ACC112 (cell line): ENCODE results near the gene KCNK2.
A peak's percentile ranks its signal among the peaks of the same experiment; 100 is the strongest.

Experiments used
- H2AFZ ChIP-seq: fragments of 200-600 bp; sonication (generic); one replicate; pipeline ENCODE4 v1.6.0; 2017; ENCODE audit warnings: antibody characterized with exemption, low read length; ENCODE audit not compliant: unreplicated experiment
- H3K27ac ChIP-seq: fragments of 200-600 bp; sonication (generic); 2 replicates; pipeline ENCODE4 v1.5.1; 2014; ENCODE audit warnings: low read depth, mild to moderate bottlenecking, antibody characterized with exemption, low read length, moderate library complexity
- H3K27me3 ChIP-seq: fragments of 200-600 bp; sonication (generic); 2 replicates; pipeline ENCODE4 v1.6.1; 2014; ENCODE audit warnings: mild to moderate bottlenecking, antibody characterized with exemption, low read length, moderate library complexity, mixed read lengths; ENCODE audit not compliant: insufficient read depth
- H3K36me3 ChIP-seq: fragments of 200-600 bp; sonication (generic); 2 replicates; pipeline ENCODE4 v1.6.1; 2016; ENCODE audit warnings: mild to moderate bottlenecking, antibody characterized with exemption, low read length, moderate library complexity, mixed read lengths; ENCODE audit not compliant: insufficient read depth
- H3K4me1 ChIP-seq: fragments of 200-600 bp; sonication (generic); one replicate; pipeline ENCODE4 v1.6.1; 2016; ENCODE audit warnings: low read length, mixed read lengths; ENCODE audit not compliant: insufficient read depth, unreplicated experiment, control insufficient read depth
- H3K4me3 ChIP-seq: fragments of 200-600 bp; sonication (generic); 2 replicates; pipeline ENCODE4 v1.5.1; 2014; ENCODE audit warnings: mild to moderate bottlenecking, low read depth, low read length
- H3K79me2 ChIP-seq: fragments of 200-600 bp; sonication (generic); one replicate; pipeline ENCODE4 v1.6.0; 2016; ENCODE audit warnings: low read length; ENCODE audit not compliant: control insufficient read depth, unreplicated experiment, insufficient read depth

The KCNK2 gene

DNA sequence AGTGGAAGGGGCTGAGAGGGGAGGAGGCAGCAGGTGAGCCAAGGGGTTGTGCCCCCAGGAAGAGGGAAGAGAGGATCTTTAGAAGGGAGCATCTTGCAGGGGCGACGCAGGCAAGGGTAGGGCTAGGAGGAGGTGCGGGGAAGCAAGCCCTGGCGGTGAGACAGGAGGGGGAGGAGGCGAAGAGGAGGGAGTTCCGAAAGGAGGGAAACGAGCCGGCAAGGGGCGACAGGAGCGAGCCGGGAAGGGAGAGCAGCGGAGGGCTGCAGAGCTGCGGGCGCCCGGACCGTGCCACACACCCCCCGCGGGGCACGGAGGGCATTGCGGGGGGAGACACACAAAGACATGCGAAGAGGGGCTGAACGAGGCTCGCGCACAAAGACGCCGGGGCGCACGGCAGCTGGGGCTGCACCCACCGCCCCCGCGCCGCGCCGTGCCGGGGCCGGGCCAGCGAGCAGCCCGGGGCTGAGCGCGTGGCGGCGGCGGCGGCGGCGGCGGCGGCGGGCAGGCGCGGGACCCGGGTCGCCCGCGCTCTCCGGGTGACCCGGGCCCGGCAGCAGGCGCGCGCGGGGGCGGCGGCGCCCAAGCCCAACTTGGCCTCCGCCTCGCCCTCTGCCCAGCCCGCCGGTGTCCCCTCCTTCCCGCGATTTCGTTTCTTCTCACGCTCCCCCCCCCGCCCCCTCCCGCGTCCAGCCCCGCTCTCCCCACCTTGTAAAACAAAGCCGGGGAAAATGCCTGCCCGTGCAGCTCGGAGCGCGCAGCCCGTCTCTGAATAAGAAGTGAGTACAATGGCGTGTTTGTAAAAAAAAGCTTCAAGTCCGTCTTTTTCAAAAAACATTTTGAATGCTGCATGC, at the start of gene KCNK2:
Gene KCNK2 (plus strand): TSS at position 206 of the 851 bp plus-strand sequence. CDS start 649 bp downstream, outside the sequence.
- peak within 1 kb of the TSS; percentile 53 for H2AFZ ChIP-seq
- no peaks in the 10 kb centered on the region for H3K79me2 ChIP-seq
- H3K4me1 ChIP-seq = peaks cover 7% of the 10 kb centered on the region
- no peak within 1 kb of the TSS for H3K27ac ChIP-seq
- peaks cover 11% of the 10 kb centered on the region; the same call in 1 of the 2 replicates for H3K27me3 ChIP-seq
- peak within 1 kb of the TSS; percentile 79 for H3K4me3 ChIP-seq
- no peaks in the 10 kb centered on the region for H3K36me3 ChIP-seq

- peaks cover 4% of the 10 kb centered on the region for H3K4me1 ChIP-seq
- H3K27me3 ChIP-seq = no peaks in the 10 kb centered on the region
- no peaks in the 10 kb centered on the region for H3K79me2 ChIP-seq
- no peak overlapping the region for H2AFZ ChIP-seq
- H3K4me3 ChIP-seq = no peak overlapping the region; the same call in 1 of the 2 replicates
- no peak overlapping the region for H3K27ac ChIP-seq
- no peaks in the 10 kb centered on the region for H3K36me3 ChIP-seq
Observed at GRCh38 chr1:215032911-215033526, 49.5 kb upstream of the KCNK2 start.

- H2AFZ ChIP-seq = no peak overlapping the region
- no peak overlapping the region for H3K4me3 ChIP-seq
- no peaks in the 10 kb centered on the region for H3K79me2 ChIP-seq
- H3K4me1 ChIP-seq = no peaks in the 10 kb centered on the region
- no peak overlapping the region for H3K27ac ChIP-seq
- H3K27me3 ChIP-seq = no peaks in the 10 kb centered on the region
- peaks cover 4% of the 10 kb centered on the region for H3K36me3 ChIP-seq
Observed at GRCh38 chr1:215040190-215040589, 42.3 kb upstream of the KCNK2 start.

- no peaks in the 10 kb centered on the region for H3K27me3 ChIP-seq
- no peak overlapping the region for H3K27ac ChIP-seq
- H3K4me3 ChIP-seq = no peak overlapping the region
- H3K4me1 ChIP-seq = no peaks in the 10 kb centered on the region
- peaks cover 4% of the 10 kb centered on the region for H3K36me3 ChIP-seq
- no peak overlapping the region for H2AFZ ChIP-seq
- H3K79me2 ChIP-seq = no peaks in the 10 kb centered on the region
Observed at GRCh38 chr1:215043401-215043800, 39.1 kb upstream of the KCNK2 start.

DNA sequence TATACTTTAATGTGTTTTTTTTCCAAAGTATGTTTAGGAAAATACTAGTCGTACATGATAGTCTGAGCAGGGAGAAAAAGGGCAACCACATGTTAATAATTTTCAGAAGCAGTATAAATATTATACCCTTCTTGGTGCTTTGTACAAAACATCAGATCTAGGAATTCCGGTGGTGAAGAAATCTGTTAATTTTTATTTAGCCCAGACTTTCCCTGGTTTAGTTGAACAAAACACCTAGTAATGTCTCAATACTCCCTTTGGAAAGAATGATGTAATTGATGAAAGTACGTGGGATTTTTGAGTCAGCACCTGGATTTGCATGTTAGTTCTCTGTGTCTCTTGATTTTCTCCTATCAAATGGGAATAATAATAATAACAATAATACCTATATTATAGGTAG, 38.4 kb upstream of the KCNK2 start:
- H3K27ac ChIP-seq = no peak overlapping the region
- H3K27me3 ChIP-seq = no peaks in the 10 kb centered on the region
- no peaks in the 10 kb centered on the region for H3K79me2 ChIP-seq
- H3K4me1 ChIP-seq = no peaks in the 10 kb centered on the region
- peaks cover 4% of the 10 kb centered on the region for H3K36me3 ChIP-seq
- H3K4me3 ChIP-seq = no peak overlapping the region
- H2AFZ ChIP-seq = no peak overlapping the region

DNA sequence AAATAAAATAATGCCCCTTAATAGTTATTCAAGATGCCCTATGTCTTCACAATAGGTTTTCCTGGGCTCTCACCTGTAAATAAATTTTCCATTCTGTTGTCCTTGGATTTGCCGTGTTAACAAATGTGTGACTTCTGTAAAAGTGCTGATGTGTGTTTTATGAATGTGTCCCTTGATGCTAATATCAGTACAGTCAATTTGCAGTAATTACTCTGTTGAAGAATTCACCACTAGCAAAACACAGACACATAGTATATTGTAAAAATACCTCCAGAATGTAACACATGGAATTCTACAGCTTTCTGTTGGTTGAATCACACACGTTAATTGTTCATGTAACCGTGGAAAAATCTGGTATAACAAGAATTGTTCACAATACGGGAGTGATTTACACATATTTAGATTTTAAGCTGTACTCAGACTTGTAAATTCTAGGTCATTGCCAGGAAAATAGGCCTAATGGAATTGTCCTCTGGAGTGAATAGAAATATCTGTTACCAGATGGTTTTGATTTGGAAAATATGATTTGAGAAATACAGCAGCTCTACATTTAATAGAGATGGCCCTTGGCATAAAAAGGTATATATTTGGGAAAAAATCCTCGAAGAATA, 36.7 kb upstream of the KCNK2 start:
- Histone ChIP-seq H3K79me2 (no peaks in the 10 kb centered on the region), H3K27me3 (no peaks in the 10 kb centered on the region), H3K27ac (no peak overlapping the region), H3K36me3 (peaks cover 4% of the 10 kb centered on the region), H3K4me3 (no peak overlapping the region), H2AFZ (no peak overlapping the region), H3K4me1 (no peaks in the 10 kb centered on the region)

- Histone ChIP-seq H3K36me3 (no peaks in the 10 kb centered on the region), H3K4me3 (no peak overlapping the region), H3K27me3 (no peaks in the 10 kb centered on the region), H3K4me1 (peaks cover 4% of the 10 kb centered on the region), H3K27ac (peak overlapping the region; percentile 41; the same call in 1 of the 2 replicates), H2AFZ (no peak overlapping the region), H3K79me2 (no peaks in the 10 kb centered on the region)
Observed at GRCh38 chr1:215052256-215053015, 30.1 kb upstream of the KCNK2 start.

DNA sequence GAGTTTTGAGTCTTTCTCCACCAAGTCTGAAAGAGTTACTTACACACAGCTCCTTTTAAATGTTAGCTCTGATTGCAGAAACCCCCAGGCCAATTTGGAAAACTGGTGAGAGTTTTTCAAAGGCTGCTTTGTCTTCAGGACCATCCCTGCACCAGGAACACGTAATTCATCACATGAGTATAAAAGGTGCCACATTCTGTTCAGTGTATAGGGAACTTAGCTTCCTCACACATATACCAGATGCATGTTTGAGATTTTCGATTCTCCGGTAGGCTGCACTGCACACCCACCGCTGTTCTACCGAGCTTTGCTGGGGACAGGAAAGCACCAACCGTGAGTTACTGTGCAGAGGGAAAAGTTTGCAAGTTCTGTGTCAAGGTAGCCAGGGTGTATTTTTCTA, 28.3 kb upstream of the KCNK2 start:
- Histone ChIP-seq H3K79me2 (no peaks in the 10 kb centered on the region), H3K27ac (no peak overlapping the region), H3K27me3 (no peaks in the 10 kb centered on the region), H2AFZ (no peak overlapping the region), H3K4me1 (peaks cover 4% of the 10 kb centered on the region), H3K4me3 (no peak overlapping the region), H3K36me3 (no peaks in the 10 kb centered on the region)

DNA sequence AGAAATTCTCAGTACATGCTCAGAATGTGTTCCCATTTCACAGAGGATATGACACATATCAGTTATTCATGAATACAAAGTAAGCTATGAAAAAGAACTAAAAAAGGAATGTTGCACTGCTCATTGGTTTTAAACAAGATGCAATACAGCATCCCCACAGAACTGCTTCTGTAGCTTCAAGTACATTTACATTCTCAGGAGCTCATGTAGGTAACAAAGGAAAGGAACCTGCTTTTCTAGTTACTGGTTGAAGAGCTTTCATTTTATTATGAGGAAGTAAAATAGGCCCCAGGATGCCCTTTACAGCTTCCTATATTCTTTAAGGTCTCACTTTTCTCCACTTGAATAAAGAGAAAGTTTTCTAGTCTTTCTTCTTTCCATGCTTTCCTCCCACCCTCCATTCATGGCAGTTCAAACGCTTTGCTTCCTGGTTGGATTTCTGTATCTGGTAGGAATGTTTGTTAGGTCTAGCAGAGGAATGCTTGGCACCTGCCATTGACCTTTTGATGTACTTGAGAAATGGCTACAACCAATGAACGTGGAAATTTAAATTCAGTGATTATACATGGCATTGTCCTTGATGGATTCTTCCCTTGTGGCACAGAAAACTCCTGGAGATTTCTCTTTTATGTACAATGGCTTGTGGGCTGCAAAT, 27.1 kb upstream of the KCNK2 start:
- Histone ChIP-seq H3K27me3 (no peaks in the 10 kb centered on the region), H3K27ac (no peak overlapping the region), H3K4me1 (peaks cover 4% of the 10 kb centered on the region), H3K79me2 (no peaks in the 10 kb centered on the region), H3K4me3 (no peak overlapping the region), H2AFZ (no peak overlapping the region), H3K36me3 (no peaks in the 10 kb centered on the region)

- no peak overlapping the region for H3K27ac ChIP-seq
- no peaks in the 10 kb centered on the region for H3K36me3 ChIP-seq
- H3K79me2 ChIP-seq = no peaks in the 10 kb centered on the region
- peaks cover 4% of the 10 kb centered on the region for H3K4me1 ChIP-seq
- no peaks in the 10 kb centered on the region for H3K27me3 ChIP-seq
- H2AFZ ChIP-seq = no peak overlapping the region
- H3K4me3 ChIP-seq = no peak overlapping the region
Observed at GRCh38 chr1:215056584-215056983, 26.0 kb upstream of the KCNK2 start.
